Measurements from ENCODE around the gene MID1IP1. TPM values are rescaled to one million over a fixed set of nuclear protein-coding genes. Genes with fewer than 3 reads are reported as not detected.

Gene MID1IP1
- polyA plus RNA-seq, 1 donor (not counting 4 experiments of a cell fraction or from before 2014, with no cell fraction given): 45.4 TPM

- TF ChIP-seq CTCF (optimal IDR thresholded peaks at IDR 0.05 in 1 of 3, IDR thresholded peaks at IDR 0.05 in 1 of 3, conservative IDR thresholded peaks at IDR 0.05 in 1 of 3; ENCODE audit: extremely low read depth in 1 of 3, insufficient read depth in 2 of 3, low read length in 3 of 3) (no peak), EZH2 (IDR thresholded peaks at IDR 0.05; ENCODE audit: low read length) (no peak)
Measured at GRCh38 chrX:38854305-38854704, 53.0 kb downstream of the MID1IP1 start.

More at GRCh38 chrX:38854305-38854704, 53.0 kb downstream of the MID1IP1 start:
- H3K36me3 ChIP-seq (ENCODE audit: control insufficient read depth in 2 of 2, extremely low read depth in 1 of 2, insufficient read depth in 2 of 2, low read length in 2 of 2): no peaks in the 10 kb centered on the region
- H3K4me1 ChIP-seq (ENCODE audit: control insufficient read depth, extremely low read depth, insufficient read depth, low read length): no peaks in the 10 kb centered on the region
- dilution Hi-C loops (cut with MboI; ENCODE audit: extremely low pct_ligation_motif_present, low sequenced_read_pairs): no loop called here
- H3K9ac ChIP-seq (ENCODE audit: control insufficient read depth, extremely low read depth, insufficient read depth, low read length): no peak overlapping the region
- DNase-seq (ENCODE audit: low read depth, low spot score) (no peak), FAIRE-seq (no peak)
- H3K27ac ChIP-seq (ENCODE audit: control insufficient read depth, insufficient read depth, low read length): no peak overlapping the region
- H3K4me3 ChIP-seq (ENCODE audit: control insufficient read depth in 2 of 3, extremely low read depth in 1 of 3, insufficient read depth in 2 of 3, low read depth in 1 of 3, low read length in 3 of 3): no peak overlapping the region
- H3K9me1 ChIP-seq (ENCODE audit: control insufficient read depth, extremely low read depth, insufficient read depth, low read length): no peaks in the 10 kb centered on the region
- H3K4me2 ChIP-seq (ENCODE audit: control insufficient read depth, extremely low read depth, insufficient read depth, low read depth, low read length): no peak overlapping the region
- H3K27me3 ChIP-seq (ENCODE audit: control insufficient read depth, extremely low read depth, insufficient read depth, low read length): no peaks in the 10 kb centered on the region
- no peaks in the 10 kb centered on the region for H3K9me3 ChIP-seq (ENCODE audit: control insufficient read depth, low read depth, low read length)
- H3K79me2 ChIP-seq (ENCODE audit: control insufficient read depth, insufficient read depth, low read length): no peaks in the 10 kb centered on the region
- H4K20me1 ChIP-seq (ENCODE audit: control insufficient read depth, extremely low read depth, insufficient read depth, low read length): no peaks in the 10 kb centered on the region
- no peak overlapping the region for H2AFZ ChIP-seq (ENCODE audit: control insufficient read depth, low read length)

Other genes starting within 250 kb of the MID1IP1 start
- 1.6 to 2.3 TPM (median 1.7 TPM) in 3 replicates for gene TSPAN7, start 239.9 kb upstream of the MID1IP1 start, polyA plus RNA-seq

Data from keratinocyte (primary cell).